ENCODE data around the gene ARL4C.

The ARL4C gene

GRCh38 chr2:234496835-234497593 is at the start of gene ARL4C:
Gene ARL4C (minus strand): TSS chr2:234497081. CDS start chr2:234496586, 495 bp downstream.
- DNase-seq (ENCODE audit: low read depth in 2 of 3, low spot score in 2 of 3): peak in 1 of 3 experiments; percentile 46

GRCh38 chr2:234544659-234545611 is 48.1 kb upstream of the ARL4C start:
- peak; percentile 36 to 85 (median 53) for DNase-seq (ENCODE audit: low read depth in 2 of 3, low spot score in 2 of 3)

- DNase-seq (ENCODE audit: low read depth in 2 of 3, low spot score in 2 of 3): no peak
Observed at GRCh38 chr2:234542742-234543141, 45.9 kb upstream of the ARL4C start.

GRCh38 chr2:234537929-234538328 is 41.0 kb upstream of the ARL4C start:
- DNase-seq (ENCODE audit: low read depth in 2 of 3, low spot score in 2 of 3): no peak

GRCh38 chr2:234536178-234536965 is 39.5 kb upstream of the ARL4C start:
- DNase-seq (ENCODE audit: low read depth in 2 of 3, low spot score in 2 of 3): no peak

GRCh38 chr2:234535464-234535863 is 38.6 kb upstream of the ARL4C start:
- DNase-seq (ENCODE audit: low read depth in 2 of 3, low spot score in 2 of 3): no peak

- no peak for DNase-seq (ENCODE audit: low read depth in 2 of 3, low spot score in 2 of 3)
Observed at GRCh38 chr2:234534515-234534914, 37.6 kb upstream of the ARL4C start.

- DNase-seq (ENCODE audit: low read depth in 2 of 3, low spot score in 2 of 3): no peak
Observed at GRCh38 chr2:234533626-234534025, 36.7 kb upstream of the ARL4C start.

- no peak for DNase-seq (ENCODE audit: low read depth in 2 of 3, low spot score in 2 of 3)
Observed at GRCh38 chr2:234528410-234529148, 31.7 kb upstream of the ARL4C start.

- no peak for DNase-seq (ENCODE audit: low read depth in 2 of 3, low spot score in 2 of 3)
Observed at GRCh38 chr2:234526711-234527110, 29.8 kb upstream of the ARL4C start.

- DNase-seq (ENCODE audit: low read depth in 2 of 3, low spot score in 2 of 3): no peak
Observed at GRCh38 chr2:234521536-234521935, 24.7 kb upstream of the ARL4C start.

- no peak for DNase-seq (ENCODE audit: low read depth in 2 of 3, low spot score in 2 of 3)
Observed at GRCh38 chr2:234518986-234519642, 22.2 kb upstream of the ARL4C start.

GRCh38 chr2:234517971-234518370 is 21.1 kb upstream of the ARL4C start:
- DNase-seq (ENCODE audit: low read depth in 2 of 3, low spot score in 2 of 3): no peak

GRCh38 chr2:234514873-234515638 is 18.2 kb upstream of the ARL4C start:
- no peak for DNase-seq (ENCODE audit: low read depth in 2 of 3, low spot score in 2 of 3)

- DNase-seq (ENCODE audit: low read depth in 2 of 3, low spot score in 2 of 3): no peak
Observed at GRCh38 chr2:234514099-234514498, 17.2 kb upstream of the ARL4C start.

- DNase-seq (ENCODE audit: low read depth in 2 of 3, low spot score in 2 of 3): no peak
Observed at GRCh38 chr2:234512884-234513669, 16.2 kb upstream of the ARL4C start.

- no peak for DNase-seq (ENCODE audit: low read depth in 2 of 3, low spot score in 2 of 3)
Observed at GRCh38 chr2:234502919-234503285, 6.0 kb upstream of the ARL4C start.

- no peak for DNase-seq (ENCODE audit: low read depth in 2 of 3, low spot score in 2 of 3)
Observed at GRCh38 chr2:234502285-234502918, 5.5 kb upstream of the ARL4C start.
